GM12892 (cell line): ENCODE data around the gene NUBP2.

ENCODE experiments used
- POLR2AphosphoS5 ChIP-seq: IDR thresholded peaks from 2 replicates; pipeline ENCODE4 v1.6.1; 2011; ENCODE audit warnings: low read depth, low read length, control low read depth
- TAF1 ChIP-seq: IDR thresholded peaks from 2 replicates; pipeline ENCODE4 v1.6.1; 2011; ENCODE audit warnings: low read depth, mild to moderate bottlenecking, control low read depth, low read length, borderline replicate concordance

- TF ChIP-seq TAF1 (no peak), POLR2AphosphoS5 (no peak)
Measured at GRCh38 chr16:1758923-1759322, 23.8 kb upstream of the NUBP2 start.
